NCI-H1092 treated with DMSO at 0.1 percent for 48 hours (cell line): ENCODE data around the gene TMEM132D.
"Not testable (repeated sequence)": the region's sequence is repeated elsewhere in the genome, so short reads cannot be mapped to it uniquely, and the experiment has no call there.

Experiments used
- DNase-seq: peaks from one replicate; lab custom pipeline; 2025; lab: John Stamatoyannopoulos, UW

TMEM132D gene

DNA sequence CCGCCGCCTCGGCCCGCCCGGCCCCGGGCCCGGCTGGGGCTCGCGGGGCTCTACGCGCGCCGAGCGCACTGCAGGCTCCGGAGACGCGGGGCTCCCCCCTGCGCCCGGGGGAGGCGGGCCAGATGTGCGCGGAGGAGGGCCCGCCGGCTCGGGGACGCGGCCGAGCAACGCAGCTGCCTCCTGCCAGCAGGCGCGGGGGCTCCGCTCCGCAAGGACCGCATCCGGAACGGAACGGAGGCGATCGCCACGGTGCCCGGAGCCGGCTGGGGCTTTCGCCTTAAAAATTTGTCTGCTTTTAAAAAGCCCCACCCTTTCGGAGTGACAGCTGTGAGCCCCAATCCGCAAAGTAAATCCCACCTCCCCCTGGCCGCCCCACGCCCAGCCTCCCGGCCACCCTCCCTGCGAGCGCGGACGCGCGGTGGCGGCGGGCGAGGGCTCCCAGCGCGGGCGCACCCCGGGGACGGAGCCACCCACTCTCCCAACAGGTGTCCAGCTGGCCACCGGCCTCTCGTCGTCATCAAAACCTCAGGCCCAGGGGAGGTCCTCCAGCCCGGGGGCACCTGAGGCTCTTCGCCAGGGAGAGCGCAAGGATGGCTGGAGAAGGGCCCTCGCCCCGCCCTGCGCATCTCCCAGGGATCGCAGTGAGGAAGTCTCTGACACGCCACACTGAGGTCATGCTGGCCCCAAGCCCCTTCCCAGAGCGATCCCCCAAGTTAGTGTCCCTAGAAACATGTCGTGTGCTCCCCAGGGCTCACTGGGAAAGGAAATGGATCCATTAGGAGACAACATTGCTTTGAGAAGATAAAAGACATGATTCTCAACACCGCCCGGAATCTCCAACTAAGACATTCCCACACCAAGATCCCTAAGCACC lies at the start of gene TMEM132D:
TSS of gene TMEM132D (minus strand) at position 70 of the 874 bp plus-strand sequence.
- DNase-seq = peak; percentile 8

- DNase-seq = no peak
Observed at GRCh38 chr12:129949651-129950050, 45.8 kb upstream of the TMEM132D start.

DNA sequence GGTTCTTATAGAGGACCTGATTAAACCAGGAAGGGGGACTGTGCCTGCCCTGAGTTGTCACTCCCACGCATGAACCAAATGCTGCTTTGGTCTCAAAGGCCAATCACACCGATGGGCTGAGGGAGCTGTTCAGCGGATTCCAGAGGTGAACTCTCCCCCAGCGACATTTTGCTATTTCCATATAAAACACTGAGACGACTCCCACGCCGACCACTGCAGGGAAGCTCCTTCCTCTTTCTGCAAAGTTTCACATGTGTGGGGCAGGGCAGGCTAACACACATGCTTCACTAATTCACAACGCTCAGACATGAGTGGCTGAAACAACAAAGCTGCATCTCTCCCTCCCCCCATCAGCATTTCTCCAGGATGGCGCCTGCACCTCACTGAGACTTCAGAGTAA lies 37.8 kb upstream of the TMEM132D start:
- DNase-seq = no peak

GRCh38 chr12:129938089-129938488 lies 34.3 kb upstream of the TMEM132D start:
- no peak for DNase-seq

DNA sequence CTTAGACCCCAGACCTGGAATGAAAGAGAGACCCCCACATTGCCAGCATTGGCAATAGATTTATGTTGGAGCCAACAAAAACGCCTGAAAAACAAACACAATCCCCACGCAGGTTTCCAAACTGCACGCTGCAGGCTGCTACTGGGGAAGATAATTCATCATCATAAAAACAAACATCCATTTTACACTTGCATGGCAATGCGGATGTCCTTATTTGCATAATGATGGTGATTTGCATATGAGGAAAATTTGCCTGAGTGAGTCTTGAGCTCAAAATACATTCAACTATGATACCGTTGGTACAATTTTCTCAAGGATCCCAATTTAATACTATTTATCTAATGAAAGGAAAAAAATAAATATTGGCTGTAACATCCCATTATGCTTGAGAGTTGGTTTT lies 33.6 kb upstream of the TMEM132D start:
- DNase-seq = no peak

DNA sequence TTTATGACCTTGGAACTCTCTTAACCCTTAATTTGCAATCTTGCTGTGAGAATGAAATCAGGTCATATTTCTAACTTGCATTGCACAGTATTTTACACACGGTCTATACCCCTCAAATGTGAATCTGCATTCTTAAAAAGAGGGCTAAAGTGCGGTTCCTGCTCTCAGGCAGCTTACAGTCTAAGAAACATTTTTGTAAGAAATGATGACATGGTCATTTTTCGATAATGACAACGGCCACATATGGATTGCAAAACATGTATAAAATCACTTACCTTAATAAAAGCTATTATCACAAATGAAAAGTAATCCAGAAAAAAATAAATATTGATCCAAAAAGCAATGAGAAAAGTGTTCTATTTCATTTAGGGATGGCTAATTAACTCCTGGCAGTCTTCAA lies 24.8 kb upstream of the TMEM132D start:
- DNase-seq = no peak

GRCh38 chr12:129927316-129927900 lies 23.6 kb upstream of the TMEM132D start:
- no peak for DNase-seq

GRCh38 chr12:129911428-129912049 lies 7.7 kb upstream of the TMEM132D start:
- DNase-seq = peak; percentile 76

- no peak for DNase-seq
Observed at GRCh38 chr12:129909051-129910020, 5.5 kb upstream of the TMEM132D start.

GRCh38 chr12:129903092-129903945 lies 506 bp downstream of the TMEM132D start:
- DNase-seq = peak; percentile 12

GRCh38 chr12:129902371-129903091 lies 1.3 kb downstream of the TMEM132D start:
- DNase-seq = no peak

DNA sequence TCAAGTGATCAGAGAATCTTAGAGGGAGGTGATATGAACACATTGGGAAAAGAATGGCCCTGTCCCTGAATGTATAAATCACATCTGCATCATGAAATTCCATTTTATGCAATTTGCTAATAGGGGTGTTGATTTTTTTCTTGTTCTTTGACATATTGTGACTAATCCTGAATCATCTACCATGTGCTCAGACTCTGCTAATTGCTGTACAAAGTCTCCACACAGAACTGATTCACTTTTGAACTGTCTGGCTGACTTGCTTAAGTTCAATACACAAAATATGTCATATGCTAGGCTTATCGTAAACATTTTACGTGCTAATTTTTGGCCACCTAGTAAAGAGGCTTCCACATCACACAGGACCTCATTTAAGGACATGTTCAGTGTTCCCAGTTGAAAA lies 2.6 kb downstream of the TMEM132D start:
- DNase-seq = no peak

DNA sequence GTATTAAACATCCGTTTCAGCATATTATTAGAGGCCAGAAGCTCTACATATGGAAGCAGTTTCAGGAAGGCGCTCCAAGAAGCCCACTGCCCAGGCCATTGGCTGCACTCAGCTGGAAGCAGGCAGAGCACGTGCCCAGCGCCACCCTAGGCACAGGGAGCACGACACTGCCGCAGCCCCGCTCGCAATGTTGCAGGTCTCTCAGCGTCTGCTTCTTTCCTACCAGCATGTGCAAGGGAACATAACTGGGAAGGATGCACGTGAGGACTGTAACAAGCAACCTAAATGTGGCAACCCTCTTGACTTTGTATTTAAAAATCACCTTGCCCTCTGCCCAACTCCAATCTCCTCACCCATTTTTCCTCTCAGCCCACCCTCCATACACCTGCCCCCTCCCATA lies 3.5 kb downstream of the TMEM132D start:
- DNase-seq = no peak

GRCh38 chr12:129899045-129899444 lies 4.8 kb downstream of the TMEM132D start:
- DNase-seq = not testable (repeated sequence)

DNA sequence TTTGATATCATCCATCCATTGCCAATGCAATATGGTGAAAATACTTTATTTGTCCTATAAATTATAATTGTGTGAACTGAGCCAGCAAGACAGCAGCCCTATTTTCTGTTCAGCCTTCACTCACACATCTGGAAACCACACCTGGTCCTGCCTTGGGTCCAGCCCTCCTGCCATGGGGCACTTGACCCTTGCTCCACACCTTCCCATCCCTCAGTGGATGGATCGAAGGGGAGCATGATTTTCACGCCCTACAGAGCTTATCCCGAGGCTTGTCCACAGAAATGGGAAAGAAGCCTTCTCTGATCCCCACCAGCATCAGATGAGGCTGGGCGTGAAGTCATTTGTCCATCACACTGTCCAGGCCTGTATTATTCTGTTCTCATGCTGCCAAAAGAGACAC lies 10.1 kb downstream of the TMEM132D start:
- DNase-seq = no peak

GRCh38 chr12:129887101-129887500 lies 16.7 kb downstream of the TMEM132D start:
- peak; percentile 71 for DNase-seq

DNA sequence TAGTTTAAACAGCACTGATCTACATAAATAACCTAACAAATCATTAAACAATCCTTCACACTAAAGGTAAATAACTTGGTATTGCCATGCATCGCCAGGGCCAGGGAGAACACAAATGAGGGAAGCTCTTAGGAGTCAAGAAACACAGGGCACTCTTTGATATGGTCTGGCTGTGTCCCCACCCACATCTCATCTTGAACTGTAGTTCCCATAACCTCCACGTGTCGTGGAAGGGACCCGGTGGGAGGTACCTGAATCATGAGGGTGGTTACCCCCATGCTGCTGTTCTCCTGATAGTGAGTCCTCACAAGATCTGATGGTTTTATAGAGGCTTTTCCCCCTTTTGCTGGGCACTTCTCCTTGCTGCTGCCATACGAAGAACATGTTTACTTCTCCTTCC lies 17.3 kb downstream of the TMEM132D start:
- DNase-seq = no peak

DNA sequence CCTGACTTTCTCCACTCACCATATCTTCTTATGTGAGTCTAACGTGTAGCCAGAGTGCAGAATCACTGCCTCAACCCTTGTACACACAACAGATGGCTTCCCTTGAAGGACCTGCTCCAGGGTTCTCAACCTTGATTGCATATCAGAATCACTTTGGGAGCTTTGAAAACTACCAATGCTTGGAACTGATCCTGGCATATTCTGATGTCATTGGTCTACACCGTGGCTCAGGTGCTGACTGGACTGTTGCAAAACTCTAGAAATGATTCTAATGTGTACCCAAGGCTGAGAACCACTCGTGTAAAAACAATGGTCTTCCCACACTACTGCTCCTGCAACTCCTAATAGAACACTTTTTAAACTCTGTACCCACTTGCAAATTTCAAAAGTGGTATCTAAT lies 18.5 kb downstream of the TMEM132D start:
- DNase-seq = no peak

DNA sequence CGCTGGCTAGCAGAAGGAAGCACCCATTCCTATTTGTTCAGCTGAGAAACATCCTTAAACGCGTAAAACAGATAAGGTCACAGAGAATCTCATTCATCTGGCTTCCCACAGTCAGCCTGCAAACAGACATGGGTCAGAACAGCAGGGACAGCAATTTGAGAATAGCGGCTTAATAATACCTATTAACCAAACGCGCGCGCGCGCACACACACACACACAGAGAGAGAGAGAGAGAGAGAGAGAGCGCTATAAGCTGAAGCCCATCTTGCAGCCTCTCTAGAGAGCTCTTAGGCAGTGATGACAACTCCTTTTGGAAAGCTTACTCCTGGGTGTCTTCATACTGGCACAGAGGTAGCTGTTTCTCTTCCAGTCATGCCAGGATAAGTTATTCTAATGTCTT lies 26.4 kb downstream of the TMEM132D start:
- DNase-seq = no peak

- DNase-seq = no peak
Observed at GRCh38 chr12:129873833-129874208, 30.0 kb downstream of the TMEM132D start.
